ENCODE measurements around the gene MIOS. TPM values are rescaled to one million over a fixed set of nuclear protein-coding genes. Genes with fewer than 3 reads are reported as not detected.

The MIOS gene
- total RNA-seq, 1 experiment from 2014 or later, result 215 TPM

DNA sequence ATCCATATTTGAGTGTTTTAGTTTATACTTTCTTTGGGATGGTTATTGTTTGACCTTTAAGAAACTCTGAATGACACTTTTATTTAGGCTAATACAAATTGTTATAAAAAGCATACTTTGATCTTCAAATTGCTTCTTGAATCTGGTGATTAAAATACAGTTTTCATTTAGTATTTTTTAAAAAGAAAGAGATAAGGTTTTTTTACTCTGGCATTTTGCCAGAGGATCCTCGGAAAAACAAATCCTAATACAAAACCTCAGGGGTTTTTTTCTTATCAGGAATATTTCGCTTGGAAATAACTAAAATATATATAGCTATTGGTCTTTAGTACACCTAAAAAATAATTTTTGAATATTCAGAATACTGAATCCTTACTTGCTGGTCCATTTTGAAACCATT lies 17.0 kb downstream of the MIOS start:
- no peak for DNase-seq (ENCODE audit: low read depth)

DNA sequence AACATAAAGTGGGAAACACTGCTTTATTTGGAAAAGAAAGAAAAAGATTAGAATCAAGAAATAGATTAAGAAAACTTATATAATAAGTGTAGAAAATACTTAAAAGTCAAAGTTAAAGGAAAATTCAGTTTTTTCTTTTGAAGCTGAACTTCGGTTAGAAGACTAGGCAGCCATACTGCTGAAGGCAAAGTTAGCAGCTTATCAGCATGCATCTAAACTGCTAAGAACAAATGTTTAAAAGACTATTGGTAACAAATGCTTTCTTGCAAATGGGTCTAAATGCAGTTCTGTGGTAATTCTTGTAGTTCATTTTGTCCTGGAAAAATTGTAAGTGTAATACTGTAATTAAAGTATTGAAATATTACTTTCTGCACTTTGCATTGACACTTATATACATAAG lies 18.0 kb downstream of the MIOS start:
- no peak for DNase-seq (ENCODE audit: low read depth)

DNA sequence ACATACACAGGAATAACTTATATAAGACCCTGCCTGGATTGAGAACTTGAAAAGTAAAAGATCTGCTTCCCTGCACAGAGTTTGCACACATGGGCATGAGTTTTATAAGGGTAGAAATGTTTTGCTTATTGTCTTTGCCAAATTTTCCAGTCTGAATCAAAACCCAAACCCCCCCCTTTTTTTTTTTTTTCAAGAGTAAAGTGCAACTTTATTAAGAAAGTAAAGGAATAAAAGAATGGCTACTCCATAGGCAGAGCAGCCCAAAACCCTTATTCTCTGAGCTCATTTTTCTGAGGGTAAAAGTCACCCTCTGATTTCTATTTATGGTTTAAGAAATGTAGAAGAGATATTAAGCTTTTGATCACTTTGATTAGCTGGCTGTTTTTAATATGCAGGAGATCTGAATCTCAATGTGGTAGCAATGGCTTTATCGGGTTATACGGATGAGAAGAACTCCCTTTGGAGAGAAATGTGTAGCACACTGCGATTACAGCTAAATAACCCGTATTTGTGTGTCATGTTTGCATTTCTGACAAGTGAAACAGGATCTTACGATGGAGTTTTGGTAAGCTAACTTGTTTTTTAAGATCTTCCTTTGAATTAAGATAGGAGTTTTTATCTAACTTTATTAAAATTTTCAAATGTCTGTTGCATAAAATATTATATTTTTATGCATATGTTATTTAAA lies 18.7 kb downstream of the MIOS start:
- no peak for DNase-seq (ENCODE audit: low read depth)

DNA sequence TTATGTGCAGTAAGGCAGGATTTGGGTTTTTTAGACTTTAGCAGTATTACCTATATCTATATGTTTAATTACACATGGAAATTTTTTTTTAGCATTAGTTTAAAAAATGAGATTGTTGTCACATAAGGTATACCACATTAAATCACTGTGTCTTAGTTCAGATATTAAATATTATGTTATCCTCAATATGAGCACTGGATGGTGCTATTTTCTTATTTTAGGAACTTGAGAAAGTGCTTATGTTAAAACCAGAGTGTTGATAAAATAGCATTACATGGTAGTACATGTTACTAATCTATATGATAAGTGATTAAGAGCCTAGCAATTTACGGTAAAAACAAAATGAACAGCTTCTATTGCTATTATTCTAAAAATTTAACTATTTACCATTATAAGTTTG lies 28.8 kb downstream of the MIOS start:
- DNase-seq (ENCODE audit: low read depth), result peak; percentile 62

DNA sequence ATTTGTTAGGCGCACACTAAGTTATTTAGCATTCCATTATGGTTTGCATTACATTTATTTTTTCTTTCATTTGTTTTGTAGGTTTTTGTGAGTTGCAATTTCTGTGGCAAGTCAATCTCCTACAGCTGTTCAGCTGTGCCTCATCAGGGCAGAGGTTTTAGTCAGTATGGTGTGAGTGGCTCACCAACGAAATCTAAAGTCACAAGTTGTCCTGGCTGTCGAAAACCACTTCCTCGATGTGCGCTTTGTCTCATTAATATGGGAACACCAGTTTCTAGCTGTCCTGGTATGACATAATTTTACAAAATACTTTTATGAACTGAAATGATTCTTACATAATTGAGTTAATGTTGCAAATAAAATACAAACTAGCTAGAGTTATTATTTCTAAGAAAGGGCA lies 29.5 kb downstream of the MIOS start:
- peak; percentile 95 for DNase-seq (ENCODE audit: low read depth)

DNA sequence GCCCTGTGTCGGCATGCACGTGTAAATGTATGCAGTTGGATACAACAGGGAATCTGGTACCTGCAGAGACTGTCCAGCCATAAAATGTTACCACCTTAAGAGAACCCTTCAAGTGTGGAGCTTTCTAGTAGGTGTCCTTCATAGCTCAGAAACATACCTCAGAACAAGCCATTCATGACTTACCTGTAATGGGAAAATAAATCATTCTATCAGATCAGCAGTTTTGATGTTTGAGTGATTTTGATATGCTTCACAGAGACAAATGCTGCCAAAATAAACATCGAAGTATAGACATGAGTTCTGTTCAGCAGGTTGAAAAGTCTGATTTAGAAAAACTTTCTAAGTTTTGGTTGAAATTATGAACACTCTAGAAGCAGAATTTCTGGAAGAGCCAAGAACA lies 40.3 kb downstream of the MIOS start:
- DNase-seq (ENCODE audit: low read depth), result no peak

DNA sequence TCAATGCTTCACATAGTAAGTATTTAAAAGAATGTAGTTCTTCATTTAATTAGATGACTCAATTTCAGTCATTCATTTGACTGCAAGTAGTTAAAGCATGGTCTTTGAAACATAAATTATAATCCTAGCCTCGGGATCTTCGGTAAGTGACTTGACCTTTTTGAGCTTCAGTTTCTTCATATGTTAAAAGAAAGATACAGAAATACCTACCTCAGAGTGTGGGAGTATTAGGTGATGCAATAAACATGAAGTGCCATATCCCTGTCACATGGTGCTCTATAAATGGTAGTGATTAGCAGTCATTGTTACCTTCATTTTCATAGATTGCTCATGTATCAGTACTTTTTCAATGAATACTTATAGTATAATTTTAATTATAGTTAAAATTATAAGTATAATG lies 42.6 kb downstream of the MIOS start:
- DNase-seq (ENCODE audit: low read depth), result no peak

DNA sequence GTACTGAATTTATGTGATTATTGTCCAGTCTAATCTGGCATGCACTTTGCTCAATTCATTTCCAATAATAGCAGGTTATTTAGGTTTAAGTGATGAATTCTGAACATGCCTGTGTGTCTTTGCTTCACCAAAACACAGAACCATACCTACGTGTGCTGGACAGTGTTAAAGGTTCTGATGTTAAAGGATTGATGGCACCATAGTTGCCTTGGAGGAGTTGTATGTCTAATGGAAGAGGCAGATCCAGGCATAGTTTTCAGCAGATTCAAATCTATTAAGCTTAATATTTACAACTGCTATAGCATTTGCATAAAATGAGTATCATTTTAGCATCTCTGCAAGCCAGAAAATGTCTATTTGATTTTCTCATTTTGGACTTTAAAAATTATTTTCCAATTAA lies 45.8 kb downstream of the MIOS start:
- DNase-seq (ENCODE audit: low read depth), result no peak

DNA sequence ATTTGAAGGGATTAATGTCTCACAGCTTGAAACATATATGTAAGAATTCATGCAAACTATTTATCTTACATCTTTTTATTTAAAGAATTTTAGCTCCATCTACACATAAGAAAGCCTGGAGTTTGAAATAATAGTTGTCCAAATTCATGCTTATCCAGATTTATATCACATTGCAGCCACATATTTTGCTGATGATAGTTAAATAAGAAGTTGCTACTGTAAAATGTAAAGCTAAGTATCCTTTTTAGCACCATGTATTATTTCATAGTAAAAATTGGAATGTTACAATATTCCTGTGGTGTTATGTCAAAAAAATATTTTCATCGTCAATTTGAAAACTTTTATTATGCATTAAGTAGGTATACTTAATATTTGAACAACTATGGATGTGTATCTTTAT lies 46.5 kb downstream of the MIOS start:
- DNase-seq (ENCODE audit: low read depth), result no peak

DNA sequence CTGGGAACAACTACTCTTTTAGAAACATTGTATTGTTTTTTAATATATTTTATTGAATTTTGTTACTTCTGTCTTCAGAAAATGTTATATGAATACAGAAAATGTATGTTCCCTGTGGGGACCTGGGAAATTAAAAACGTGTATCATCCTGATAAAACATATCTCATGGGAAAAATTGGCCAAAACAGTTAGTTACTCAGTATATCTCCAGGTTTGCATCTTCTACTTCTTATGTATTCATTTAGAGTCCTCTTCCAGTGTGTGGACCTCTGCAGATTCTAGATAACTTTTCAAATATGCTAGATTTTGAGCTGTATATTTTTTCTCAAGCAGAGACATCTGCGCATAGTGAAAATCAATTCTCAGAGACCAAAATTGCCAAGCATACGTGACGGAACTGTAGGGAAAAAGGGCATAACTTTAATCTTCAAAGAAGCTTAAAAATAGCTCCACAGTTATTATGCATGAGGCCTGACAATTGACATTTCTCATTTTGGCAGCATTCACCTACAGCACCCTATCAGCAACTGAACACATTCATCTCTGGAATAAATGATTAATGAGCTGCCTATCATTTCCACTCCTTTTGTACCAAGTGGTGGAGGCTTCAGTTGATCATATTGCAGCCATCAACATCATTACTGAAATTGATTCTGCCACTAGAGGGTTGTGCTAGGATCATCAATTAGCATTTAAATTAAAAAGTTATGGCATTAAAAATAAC lies 47.5 kb downstream of the MIOS start:
- DNase-seq (ENCODE audit: low read depth), result no peak

DNA sequence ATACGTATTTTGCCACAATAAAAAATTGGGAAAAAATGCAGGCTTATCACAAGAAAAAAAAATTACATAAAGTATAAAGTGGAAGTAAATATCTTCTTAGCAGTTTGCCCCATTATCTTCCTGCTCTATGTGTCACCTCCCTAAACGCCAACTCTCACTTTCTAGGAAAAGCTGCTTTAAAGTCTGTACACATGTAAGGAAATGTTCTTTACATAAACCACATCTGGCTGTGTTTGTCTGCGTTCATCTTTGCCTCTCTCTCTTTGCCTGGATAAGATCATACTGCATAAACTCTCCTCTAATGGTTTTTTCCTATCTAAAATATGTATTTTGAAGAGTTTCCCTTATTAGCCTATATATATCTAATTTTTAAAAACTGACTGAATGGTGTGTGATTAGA lies 50.9 kb downstream of the MIOS start:
- no peak for DNase-seq (ENCODE audit: low read depth)

DNA sequence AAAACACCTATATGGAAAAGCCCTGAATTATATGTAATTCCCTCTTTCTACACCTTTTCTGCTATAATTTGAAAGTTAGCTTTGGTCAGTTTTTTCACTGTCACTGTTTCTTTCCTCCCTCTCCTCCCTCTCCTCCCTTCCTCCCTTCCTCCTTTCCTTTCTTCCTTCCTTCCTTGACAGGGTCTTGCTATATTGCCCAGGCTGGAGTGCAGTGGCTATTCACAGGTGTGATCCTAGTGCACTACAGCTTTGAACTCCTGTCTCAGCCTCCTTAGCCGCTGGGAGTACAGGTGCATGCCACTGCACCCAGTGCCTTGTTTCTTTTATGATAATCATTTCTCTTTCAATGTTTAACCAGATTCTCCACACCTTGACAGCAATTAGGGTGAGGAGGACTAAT lies 51.7 kb downstream of the MIOS start:
- DNase-seq (ENCODE audit: low read depth), result no peak

DNA sequence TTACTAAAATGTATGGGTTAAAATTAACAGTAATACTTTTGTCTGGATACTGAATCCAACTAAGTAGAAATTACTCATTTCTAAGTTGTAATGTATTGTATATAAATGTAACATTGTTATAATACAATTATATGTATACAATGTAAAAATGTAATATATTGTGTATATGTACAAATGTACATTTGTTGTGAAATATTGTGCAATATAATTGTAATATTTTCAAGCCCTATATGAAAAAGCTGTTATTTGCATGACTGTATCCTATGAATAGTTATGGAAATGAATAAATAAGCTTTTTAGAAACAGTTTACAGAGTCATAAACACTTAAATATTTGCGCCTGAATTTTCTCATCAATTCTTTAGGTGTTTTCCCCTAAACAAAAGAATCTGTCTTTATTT lies 53.6 kb downstream of the MIOS start:
- DNase-seq (ENCODE audit: low read depth), result no peak

DNA sequence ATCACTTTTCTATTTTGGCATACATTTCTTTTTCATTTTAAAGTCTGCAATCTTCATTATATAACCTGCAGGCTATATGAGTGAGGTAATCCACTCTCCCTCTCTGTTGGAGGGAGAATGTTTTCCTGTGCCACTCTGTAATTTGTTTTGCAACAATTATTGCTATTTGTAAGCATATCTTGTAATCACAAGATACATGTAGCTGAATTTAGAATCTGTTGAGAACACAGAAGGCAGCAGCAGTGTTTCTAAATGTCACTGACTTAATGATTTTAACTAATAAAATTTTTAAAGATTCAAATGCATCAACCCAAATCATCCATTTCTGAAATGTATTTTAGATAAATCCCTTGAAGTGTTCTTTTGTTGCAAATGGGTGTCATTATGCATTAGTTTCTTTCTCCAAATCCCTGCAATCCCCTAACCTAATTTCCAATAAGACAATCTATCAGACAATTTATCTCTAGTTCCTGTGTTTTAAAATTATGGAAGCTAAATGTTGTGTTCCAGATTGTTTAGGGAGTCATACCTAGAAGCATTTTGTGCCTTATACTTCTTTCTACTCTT lies 54.0 kb downstream of the MIOS start:
- DNase-seq (ENCODE audit: low read depth), result no peak

DNA sequence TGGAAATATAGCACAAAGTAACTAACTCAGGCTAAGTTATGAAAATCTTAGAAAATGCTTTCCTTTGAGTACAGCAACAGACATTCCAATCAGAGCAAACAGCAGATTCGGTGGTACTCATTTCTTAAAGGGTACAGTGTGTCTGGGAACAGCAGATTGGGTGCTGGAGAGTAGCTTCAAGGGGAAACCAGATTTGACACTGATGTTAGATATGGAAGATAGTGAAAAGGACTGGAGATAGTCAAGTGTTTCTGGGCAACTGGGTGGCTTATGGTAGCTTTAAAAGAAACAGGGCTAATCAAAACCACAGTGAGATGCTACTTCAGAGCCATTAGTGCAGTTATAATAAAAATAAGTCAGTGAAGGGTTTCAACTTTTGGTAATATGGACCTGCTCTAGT lies 61.8 kb downstream of the MIOS start:
- DNase-seq (ENCODE audit: low read depth), result no peak

DNA sequence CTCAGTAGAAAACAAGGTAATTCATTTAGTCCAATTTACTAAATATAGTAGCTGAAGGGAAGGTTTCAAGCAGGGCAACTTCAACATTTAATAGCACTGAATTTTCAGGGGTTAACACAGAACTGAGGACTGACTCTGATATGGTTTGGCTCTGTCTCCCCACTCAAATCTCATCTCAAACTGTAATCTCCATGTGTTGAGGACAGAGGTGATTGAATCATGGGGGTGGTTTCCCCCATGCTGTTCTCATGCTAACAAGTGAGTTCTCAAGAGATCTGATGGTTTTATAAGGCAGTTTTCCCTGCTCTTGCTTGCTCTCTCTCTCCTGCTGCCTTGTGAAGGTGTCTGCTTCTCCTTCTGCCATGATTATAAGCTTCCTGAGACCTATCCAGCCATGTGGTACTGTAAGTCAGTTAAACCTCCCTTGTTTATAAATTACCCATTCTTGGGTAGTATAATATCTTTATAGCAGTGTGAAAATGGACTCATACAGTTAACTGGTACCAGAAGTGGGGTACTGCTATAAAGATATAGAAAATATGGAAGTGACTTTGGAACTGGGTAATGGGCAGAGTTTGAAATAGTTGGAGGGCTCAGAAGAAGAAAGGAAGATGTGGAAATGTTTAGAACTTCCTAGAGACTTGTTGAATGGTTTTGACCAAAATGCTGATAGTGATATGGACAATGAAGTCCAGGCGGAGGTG lies 64.1 kb downstream of the MIOS start:
- DNase-seq (ENCODE audit: low read depth), result no peak

DNA sequence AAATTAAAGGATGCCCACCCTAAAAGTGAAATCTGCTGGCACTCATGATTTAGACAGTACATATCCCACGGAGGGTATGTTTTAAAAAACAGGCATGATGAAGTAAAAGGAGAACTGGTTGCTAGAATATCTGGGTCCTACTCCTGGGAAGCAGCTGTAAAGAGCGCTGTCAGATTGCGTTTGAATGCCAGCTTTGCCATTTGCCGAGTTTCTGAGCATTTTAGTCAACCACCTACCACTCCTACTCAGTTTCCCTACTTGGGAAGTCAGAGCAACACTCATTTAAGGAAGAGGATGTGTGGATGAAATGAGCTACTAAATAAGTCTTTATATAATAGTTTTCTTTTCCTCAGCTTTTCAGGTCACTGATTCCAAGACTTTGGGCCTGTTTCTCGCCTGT lies 72.7 kb downstream of the MIOS start:
- DNase-seq (ENCODE audit: low read depth), result peak; percentile 20

DNA sequence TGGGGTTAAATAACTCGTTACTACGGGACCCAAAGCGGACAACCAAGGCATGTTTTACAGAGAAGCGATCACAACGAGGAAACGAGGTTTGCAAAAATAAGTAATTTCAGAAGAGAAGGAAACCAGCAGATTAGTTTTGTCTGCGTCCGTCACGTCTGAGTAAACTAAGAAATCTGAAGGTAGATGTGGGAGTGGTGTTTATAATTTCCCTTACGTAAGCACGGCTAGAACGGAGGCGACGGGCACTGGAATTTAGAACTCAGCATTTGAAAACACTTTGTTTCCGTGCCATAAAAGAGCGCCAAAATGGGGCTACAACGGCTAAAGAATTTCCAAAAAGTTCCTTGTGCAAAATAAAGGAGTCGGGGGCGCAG lies 73.2 kb downstream of the MIOS start:
- peak; percentile 41 for DNase-seq (ENCODE audit: low read depth)

DNA sequence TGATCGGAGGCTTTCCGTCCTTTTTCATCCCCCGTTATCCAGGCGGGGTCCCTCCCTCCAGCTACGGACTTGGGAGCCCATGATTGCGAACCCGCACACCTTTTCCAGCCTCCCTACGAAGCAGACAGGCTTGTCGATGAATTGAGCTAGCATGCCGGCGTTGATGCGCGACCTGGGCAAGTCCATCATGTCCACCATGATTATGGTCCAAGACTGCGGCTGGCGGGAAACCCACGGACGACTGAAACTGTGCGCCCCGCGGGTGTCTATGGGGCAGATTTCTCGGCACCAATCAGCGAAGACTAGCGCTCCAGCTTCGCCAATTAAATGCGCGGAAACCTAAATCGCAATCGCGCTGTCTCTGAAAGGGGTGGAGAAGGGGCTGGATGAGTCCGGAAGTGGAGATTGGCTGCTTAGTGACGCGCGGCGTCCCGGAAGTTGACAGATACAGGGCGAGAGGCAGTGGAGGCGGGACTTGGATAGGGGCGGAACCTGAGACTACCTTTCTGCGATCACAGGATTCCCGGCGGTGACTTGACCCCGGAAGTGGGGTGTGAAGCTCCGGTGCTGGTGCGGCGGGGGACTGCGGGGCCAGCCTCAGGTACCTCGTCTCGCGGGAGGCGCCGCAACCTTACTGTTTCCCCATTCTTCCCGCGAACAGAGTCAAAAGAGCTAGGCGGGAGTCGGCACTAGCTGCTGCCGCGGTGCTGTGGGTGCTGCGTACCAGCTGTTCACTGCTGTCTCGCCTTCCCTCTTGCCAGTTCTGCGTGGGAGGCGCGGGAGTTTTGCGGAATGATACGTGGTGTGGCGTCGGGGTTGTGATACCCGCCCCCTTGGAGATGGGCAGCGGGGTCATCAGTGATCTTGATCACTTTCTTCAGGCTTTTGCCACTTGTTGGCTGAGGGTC lies 73.8 kb downstream of the MIOS start, which contains the start of gene UMAD1:
Gene UMAD1 (plus strand): TSS at position 532 of the 908 bp plus-strand sequence. CDS start 32,620 bp downstream, outside the sequence.
- peak; percentile 100 for DNase-seq (ENCODE audit: low read depth)

DNA sequence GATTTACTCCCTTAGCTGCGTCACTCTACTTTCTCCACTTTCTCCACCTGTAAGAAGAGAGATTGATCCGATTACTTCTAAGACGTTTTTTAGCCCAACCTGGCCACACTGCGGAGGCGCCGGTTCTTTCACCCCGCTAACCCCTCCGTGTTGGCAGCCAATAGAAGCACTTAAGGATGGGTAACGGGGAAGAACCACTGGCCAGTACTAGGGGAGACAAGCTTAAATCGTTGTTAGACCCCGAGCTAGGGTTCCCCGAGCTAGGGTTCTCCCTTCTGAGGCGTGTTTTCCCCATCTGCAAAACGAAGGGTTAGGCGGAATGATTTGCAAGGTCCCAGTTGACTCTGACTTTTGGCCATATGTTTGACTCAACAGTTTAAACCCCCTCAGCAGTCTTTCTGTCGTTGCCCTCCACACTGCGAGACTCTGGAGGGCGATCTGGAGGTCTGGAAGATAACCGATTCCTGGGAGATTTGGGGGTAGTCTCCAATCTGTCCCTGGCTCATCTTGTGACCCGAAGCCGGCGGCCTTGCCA lies 74.5 kb downstream of the MIOS start:
- DNase-seq (ENCODE audit: low read depth), result peak; percentile 37

DNA sequence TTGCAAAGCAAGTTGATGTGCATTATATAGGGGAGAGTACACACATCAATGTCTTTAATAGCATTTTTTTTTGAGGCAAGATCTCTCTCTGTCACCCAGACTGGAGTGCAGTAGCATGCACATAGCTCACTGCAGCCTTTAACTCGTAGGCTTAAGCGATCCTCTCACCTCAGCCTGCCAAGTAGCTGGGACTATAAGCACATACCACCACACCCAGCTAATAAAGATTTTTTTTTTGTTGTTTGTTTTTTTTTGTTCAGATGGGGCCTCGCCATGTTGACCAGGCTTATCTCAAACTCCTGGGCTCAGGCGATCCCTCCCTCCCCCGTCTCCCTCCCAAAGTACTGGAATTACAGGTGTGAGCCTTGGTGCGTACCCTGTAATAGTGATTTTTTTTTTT lies 75.4 kb downstream of the MIOS start:
- no peak for DNase-seq (ENCODE audit: low read depth)
